T-helper 1 cell (primary cell): ENCODE measurements around the gene CAB39.

ENCODE experiments used
- DNase-seq, 5 donors: peaks; one replicate each; pipeline ENCODE4 v3.0.0-alpha.2; 2012 to 2020

Gene CAB39

DNA sequence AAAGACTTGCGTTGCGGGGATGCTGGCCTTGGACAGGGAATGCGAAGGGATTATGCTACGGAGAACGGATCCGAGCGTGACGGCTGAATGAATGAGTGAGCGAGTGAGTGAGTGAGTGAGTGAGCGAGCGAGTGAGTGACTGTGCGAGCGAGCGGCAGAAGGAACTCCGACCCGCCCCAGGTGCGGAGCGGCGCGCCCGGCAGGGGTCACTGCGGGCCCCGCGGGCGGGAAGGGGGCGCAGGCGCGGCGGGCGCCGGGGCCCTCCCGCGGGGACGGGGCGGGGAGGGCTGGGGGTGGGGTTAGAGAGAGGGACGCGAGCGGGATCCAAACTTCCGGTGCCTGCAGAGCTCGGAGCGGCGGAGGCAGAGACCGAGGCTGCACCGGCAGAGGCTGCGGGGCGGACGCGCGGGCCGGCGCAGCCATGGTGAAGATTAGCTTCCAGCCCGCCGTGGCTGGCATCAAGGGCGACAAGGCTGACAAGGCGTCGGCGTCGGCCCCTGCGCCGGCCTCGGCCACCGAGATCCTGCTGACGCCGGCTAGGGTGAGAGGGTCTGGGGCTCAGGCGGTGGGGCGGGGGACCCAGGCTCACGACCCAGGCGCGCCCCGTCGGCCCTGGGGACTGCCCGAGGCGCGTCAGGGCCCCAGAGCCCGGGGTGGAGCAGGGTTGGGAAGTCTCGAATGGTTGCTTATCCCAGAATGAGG lies 152.1 kb downstream of the CAB39 start, which contains the start of gene ITM2C:
Gene ITM2C, plus strand, starts transcription at position 338 of the 702 bp plus-strand sequence. Its CDS starts 84 bp downstream, at position 422.
- peak; percentile 60 to 77 (median 72) for DNase-seq

GRCh38 chr2:230865307-230865765 lies 152.7 kb downstream of the CAB39 start:
- no peak for DNase-seq

DNA sequence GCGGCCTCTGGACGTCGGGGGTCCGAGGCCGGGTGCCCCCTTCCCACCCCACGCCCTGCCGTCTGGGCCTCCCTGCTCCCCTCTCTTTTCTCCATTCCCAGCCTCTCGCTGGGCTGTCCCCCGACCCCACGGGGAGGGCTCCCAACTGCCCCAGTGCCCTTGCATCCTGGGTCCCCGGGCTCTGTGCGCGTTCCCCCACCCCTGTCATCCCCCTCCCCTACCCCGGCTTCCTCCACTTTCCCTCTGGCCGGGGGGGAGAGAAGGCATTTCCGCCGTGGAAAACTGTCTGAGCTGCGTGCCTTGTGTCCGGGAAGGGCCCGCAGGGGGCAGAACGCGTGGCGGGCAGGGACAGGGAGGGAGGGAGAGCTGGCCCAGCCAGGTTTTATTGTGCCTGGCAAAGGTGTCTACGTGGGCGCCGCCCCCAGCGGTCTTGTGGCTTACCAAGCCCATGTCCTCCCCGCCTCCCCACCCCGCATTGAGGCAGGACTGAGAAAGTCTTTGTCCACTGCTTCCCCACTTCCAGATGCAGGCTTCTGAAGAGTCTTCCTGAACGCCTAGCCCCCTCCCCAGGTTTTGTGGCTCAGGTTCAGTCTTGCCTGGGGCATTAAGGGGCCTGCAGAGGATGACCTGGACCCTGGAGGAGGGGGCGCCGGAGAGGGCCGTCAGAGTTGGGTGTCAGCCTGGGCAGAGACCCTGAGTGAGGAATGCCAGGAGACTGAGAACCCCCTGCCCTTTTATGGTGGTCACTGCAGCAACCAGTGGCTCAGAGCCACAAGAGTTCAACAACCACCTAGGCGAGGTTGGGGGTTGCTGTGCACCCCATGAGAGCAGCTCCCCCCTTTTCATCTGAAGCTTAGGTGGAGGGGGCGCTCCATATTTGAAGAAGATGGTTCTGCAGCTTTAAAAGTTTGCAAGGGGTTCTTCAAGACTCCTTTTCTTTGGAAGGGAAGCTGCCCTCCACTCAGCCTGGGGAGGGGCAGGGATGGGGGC lies 153.4 kb downstream of the CAB39 start:
- peak in 2 of 5 donors; percentile 20 to 22 for DNase-seq

- DNase-seq, result peak; percentile 48 to 72 (median 57)
Measured at GRCh38 chr2:230866756-230867523, 154.3 kb downstream of the CAB39 start.

DNA sequence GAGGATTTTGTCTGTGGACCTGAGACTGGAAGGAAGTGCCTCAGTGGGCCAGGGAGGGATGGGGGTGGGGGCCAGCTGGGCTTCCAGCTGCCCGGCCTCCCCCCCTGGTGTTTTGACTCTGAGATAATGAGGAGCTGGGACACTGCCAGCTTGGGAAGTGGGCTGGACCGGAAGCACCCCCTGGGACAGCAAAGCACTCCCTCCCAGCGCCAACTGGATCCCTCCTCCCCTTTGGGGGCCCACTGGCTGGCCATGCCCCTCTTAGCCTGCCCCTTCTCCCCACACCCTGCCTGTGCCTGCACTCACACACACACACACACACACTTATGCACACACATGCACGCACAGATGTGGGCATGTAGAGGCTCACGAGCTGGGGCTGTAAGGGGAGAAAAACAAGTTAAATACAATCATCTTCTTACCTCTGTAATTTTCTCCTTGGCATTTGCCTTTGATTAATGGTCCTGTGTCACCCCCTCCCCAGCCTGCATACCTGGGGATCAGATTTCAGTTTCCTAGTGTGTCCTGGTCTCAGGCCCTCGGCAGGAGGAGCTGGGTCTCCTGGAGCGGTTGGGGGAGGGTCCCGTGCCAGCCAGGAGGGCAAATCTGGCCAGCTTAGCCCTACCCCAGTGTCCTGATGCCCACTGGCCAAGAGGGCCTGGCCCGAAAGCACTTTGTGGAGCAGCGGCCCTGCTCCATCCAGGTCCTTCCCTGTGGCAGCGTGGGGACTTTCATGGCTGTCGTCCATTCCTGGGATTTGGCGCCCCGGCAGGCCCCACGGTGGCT lies 155.7 kb downstream of the CAB39 start:
- DNase-seq, result no peak

DNA sequence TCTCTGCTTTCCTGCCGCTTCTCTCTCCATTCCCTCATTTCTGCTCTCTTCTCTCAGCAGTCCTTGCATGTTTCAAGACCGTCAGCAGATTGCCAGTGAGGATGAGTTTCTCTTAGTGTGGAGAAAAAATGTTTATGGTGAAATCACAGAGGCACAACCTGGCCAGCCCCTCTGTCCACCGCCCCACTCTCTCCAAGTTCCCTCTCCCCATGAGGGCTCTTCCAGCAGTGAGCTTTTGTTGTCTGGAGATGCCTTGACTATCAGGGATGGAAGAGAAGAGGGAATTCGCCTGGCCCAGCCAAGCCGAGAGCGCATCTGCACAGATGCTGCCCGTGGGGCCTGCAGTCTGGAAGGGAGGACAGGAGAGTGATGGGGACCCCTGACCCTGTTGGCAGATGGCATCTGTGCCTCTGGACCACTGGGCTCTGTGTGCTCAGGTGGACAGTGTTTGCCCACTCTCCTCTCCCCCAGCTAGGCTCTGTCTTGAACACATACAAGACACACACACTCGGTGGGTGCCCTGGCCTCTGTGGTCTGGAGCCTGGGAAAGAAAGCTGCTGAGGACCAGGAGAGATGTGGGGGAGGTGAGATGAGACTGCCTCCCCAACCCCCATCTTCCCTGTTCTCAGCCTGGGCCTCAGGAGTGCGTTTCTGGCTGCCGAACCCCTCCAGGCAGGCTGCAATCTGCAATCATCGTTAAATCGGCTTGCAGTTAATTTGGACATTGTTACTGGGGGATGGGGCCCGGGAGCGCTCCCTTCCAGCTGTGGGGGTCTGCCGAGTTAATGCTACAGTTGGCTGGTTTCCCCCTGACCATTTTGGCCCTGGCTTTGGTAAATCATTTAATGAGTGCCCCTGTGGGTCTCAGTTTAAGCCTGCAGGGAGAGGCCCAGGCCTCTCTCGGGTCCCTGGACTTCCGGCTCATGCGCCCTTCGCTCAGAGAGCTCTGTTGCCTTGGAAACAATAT lies 156.6 kb downstream of the CAB39 start:
- no peak for DNase-seq

DNA sequence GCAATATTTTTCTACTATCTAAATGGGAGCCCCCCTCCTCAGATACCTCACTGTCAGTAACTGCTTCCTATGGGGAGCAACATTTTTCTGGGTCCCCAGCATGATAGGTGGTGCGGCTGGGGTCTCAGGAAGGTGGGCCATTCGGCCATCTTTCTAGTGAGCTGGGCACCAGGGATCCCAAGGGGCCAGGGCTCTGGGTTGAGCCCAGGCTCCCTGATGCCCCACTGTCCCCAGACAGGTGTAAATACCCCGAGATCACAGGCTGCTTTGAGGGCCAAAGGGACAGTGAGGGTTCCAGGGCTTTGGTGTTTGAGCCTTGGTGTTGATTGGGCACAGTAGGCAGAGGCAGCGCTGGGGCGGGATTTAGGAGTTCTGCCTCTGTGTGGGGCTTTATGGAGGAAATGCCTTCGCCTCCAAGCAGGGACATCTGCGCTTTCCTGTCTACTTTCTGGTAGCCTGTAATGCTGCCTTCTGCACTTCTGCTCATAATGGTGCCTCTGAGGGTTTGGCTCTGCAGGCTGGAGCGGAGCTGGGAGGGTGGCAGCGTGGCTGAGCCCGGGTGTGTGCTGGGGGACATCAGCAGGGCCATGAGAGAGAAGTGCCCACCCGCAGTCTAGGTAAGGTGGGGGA lies 157.4 kb downstream of the CAB39 start:
- no peak for DNase-seq
